Upper lobe of left lung (tissue), 6 donors: ENCODE results near the gene YIPF3. TPM values are rescaled to one million over a fixed set of nuclear protein-coding genes. Genes with fewer than 3 reads are reported as not detected.

ENCODE experiments used
- ATAC-seq, 2 donors: fragments of 200-7000 bp; cut with Tn5 transposase; one replicate each; pipeline ENCODE4 v1.9.1; 2022; ENCODE audit warnings: mild to moderate bottlenecking in 2 of 2, moderate library complexity in 2 of 2; ENCODE audit not compliant: low FRiP score in 2 of 2
- DNase-seq, 2 donors: peaks; one replicate each; pipeline ENCODE4 v3.0.0-alpha.2; 2019 to 2020
- H3K27ac ChIP-seq, 4 donors: fragments of 200-600 bp; sonication (generic); one replicate each; pipeline ENCODE4 v1.5.1; 2016 to 2019
- H3K27me3 ChIP-seq, 4 donors: fragments of 200-600 bp; sonication (generic); one replicate each; pipeline ENCODE4 v1.5.1; 2017 to 2019
- H3K36me3 ChIP-seq, 4 donors: fragments of 200-600 bp; sonication (generic); one replicate each; pipeline ENCODE4 v1.5.1; 2016 to 2019
- H3K4me1 ChIP-seq, 4 donors: fragments of 200-600 bp; sonication (generic); one replicate each; pipeline ENCODE4 v1.5.1; 2018 to 2019
- H3K4me3 ChIP-seq, 4 donors: fragments of 200-600 bp; sonication (generic); one replicate each; pipeline ENCODE4 v1.5.1; 2017 to 2019; ENCODE audit warnings: mild to moderate bottlenecking in 2 of 4, moderate library complexity in 1 of 4
- H3K9me3 ChIP-seq, 4 donors: fragments of 200-600 bp; sonication (generic); one replicate each; pipeline ENCODE4 v1.5.1; 2018 to 2019
- EP300 ChIP-seq, 4 donors: sonication (generic); formaldehyde crosslinking; IDR thresholded peaks; one replicate each; pipeline ENCODE4 v1.5.1; 2017; ENCODE audit warnings: antibody characterized with exemption in 4 of 4, control low read depth in 2 of 4
- POLR2A ChIP-seq, 4 donors: fragments of 450-650 bp; IDR thresholded peaks; one replicate each; pipeline ENCODE4 v1.5.1; 2016 to 2017; ENCODE audit warnings: antibody characterized with exemption in 4 of 4, mild to moderate bottlenecking in 2 of 4
- POLR2AphosphoS5 ChIP-seq, 2 donors: sonication (generic); formaldehyde crosslinking; IDR thresholded peaks; one replicate each; pipeline ENCODE4 v1.5.1; 2017; ENCODE audit warnings: antibody characterized with exemption in 2 of 2
- whole genome bisulfite sequencing, 2 donors: methylation state at CpG; one replicate each; pipeline ENCODE4 v1.1.5; 2017 to 2018; 5-methylcytosine and 5-hydroxymethylcytosine counted together
- total RNA-seq, 6 donors: library from RNA; depleted of rRNA in 4 of 6; stranded (reverse); fragments of >200 nt in 4 of 6; gene quantifications; one replicate each; pipeline versions ENCODE4 v1.1.0 to v1.2.1, GENCODE V29; 2016 to 2021
- TF ChIP-seq, protein P1 (sequence below), 6 experiments: fragments of 450-650 bp in 4 of 6; fragments of 200-600 bp in 2 of 6; sonication (generic) in 2 of 6; IDR thresholded peaks; one replicate each; pipeline ENCODE4 v1.5.1; 2016 to 2019; ENCODE audit warnings: antibody characterized with exemption in 6 of 6
- donor health status: DM: no; HTN: no; CAD: no; lungs with moderate emphysema.
- donor health status: DM: no; HTN: yes; CAD: no; lungs with severe emphysema.

Gene YIPF3
- total RNA-seq, 6 donors from 2014 or later: 103 to 170 (median 125) TPM

GRCh38 chr6:43495409-43495941 lies 21.3 kb downstream of the YIPF3 start:
- H3K27ac ChIP-seq: peak overlapping the region in 2 of 4 donors; percentile 6 to 56
- ATAC-seq (no peak), DNase-seq (no peak)
- no peaks in the 10 kb centered on the region for H3K9me3 ChIP-seq
- TF ChIP-seq EP300 (IDR thresholded peaks at IDR 0.05): no peak
- TF ChIP-seq, protein P1, sequence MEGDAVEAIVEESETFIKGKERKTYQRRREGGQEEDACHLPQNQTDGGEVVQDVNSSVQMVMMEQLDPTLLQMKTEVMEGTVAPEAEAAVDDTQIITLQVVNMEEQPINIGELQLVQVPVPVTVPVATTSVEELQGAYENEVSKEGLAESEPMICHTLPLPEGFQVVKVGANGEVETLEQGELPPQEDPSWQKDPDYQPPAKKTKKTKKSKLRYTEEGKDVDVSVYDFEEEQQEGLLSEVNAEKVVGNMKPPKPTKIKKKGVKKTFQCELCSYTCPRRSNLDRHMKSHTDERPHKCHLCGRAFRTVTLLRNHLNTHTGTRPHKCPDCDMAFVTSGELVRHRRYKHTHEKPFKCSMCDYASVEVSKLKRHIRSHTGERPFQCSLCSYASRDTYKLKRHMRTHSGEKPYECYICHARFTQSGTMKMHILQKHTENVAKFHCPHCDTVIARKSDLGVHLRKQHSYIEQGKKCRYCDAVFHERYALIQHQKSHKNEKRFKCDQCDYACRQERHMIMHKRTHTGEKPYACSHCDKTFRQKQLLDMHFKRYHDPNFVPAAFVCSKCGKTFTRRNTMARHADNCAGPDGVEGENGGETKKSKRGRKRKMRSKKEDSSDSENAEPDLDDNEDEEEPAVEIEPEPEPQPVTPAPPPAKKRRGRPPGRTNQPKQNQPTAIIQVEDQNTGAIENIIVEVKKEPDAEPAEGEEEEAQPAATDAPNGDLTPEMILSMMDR (IDR thresholded peaks at IDR 0.05): peak in 5 of 6 experiments; percentile 17 to 39 (median 31)
- 63 to 76% methylated on average over 3 to 4 of the region's 4 CpGs for WGBS, 2 donors
- no peaks in the 10 kb centered on the region for H3K27me3 ChIP-seq
- H3K4me3 ChIP-seq: no peak overlapping the region
- peaks cover 46 to 56% (median 51%) of the 10 kb centered on the region in 4 donors for H3K4me1 ChIP-seq
- H3K36me3 ChIP-seq: peaks cover 11 to 33% (median 22%) of the 10 kb centered on the region in 4 donors

DNA sequence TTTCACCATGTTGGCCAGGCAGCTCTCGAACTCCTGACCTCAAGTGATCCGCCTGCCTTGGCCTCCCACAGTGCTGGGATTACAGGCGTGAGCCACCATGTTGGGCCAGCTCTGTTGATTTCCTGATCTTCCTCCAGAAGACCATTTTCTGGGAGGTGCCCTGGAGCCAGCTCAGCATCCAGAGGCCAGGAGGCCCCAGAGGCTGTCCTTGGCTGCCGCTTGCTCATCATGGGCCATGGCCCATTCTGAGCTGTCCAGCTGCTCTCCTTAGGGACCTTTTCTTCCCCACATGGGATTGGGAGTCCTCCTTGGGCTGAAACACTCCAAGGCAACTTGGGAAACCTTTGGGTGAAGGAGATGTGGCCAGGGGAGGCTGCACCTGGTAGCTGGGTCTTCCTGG lies 22.0 kb downstream of the YIPF3 start:
- no peak for TF ChIP-seq POLR2A (IDR thresholded peaks at IDR 0.05)
- TF ChIP-seq, protein P1 (IDR thresholded peaks at IDR 0.05): no peak
- TF ChIP-seq POLR2AphosphoS5 (IDR thresholded peaks at IDR 0.05): no peak
- TF ChIP-seq EP300 (IDR thresholded peaks at IDR 0.05): no peak
- peak overlapping the region in 1 of 4 donors; percentile 56 for H3K27ac ChIP-seq
- 98 to 100% methylated on average over 4 of the region's 4 CpGs for WGBS, 2 donors

GRCh38 chr6:43494321-43494720 lies 22.4 kb downstream of the YIPF3 start:
- ATAC-seq (no peak), DNase-seq (no peak)
- no peak for TF ChIP-seq POLR2AphosphoS5 (IDR thresholded peaks at IDR 0.05)
- no peak for TF ChIP-seq EP300 (IDR thresholded peaks at IDR 0.05)
- TF ChIP-seq, protein P1 (IDR thresholded peaks at IDR 0.05): no peak
- TF ChIP-seq POLR2A (IDR thresholded peaks at IDR 0.05): no peak
- 89% methylated on average over 6 of the region's 6 CpGs for WGBS, 2 donors
- H3K4me1 ChIP-seq: peaks cover 45 to 48% (median 46%) of the 10 kb centered on the region in 4 donors
- H3K9me3 ChIP-seq: no peaks in the 10 kb centered on the region
- H3K27ac ChIP-seq: no peak overlapping the region
- H3K27me3 ChIP-seq: no peaks in the 10 kb centered on the region
- H3K36me3 ChIP-seq: peaks cover 5 to 23% (median 15%) of the 10 kb centered on the region in 4 donors
- H3K4me3 ChIP-seq: no peak overlapping the region

More for the DNA sequence above, 22.0 kb downstream of the YIPF3 start:
- Histone ChIP-seq H3K4me3 (no peak overlapping the region), H3K36me3 (peaks cover 9 to 26% (median 17%) of the 10 kb centered on the region in 4 donors), H3K27me3 (no peaks in the 10 kb centered on the region), H3K4me1 (peaks cover 46 to 50% (median 48%) of the 10 kb centered on the region in 4 donors), H3K9me3 (no peaks in the 10 kb centered on the region)
- ATAC-seq (no peak), DNase-seq (no peak)

DNA sequence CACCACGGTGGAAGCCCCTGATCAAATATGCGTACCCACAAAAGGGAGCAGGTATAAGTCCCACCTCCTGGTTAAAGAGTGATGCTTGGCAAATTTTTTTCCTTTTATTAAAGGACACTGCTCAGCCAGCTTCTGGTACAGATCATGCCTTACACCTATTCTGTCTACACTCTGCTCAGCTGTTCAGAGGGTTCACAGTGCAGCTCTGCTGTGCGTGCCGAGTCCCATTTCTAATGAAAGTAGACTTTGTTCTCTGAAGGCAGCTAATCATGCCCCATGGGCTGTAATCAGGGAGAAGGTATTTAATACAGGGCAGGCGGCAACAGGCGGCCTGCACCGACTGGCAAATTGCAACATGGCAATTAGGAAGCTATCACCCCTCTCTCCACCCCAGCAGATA lies 22.9 kb downstream of the YIPF3 start:
- no peak overlapping the region for H3K27ac ChIP-seq
- DNase-seq: no peak
- 91 to 96% methylated on average over 7 of the region's 7 CpGs for WGBS, 2 donors

More for the DNA sequence above, 22.9 kb downstream of the YIPF3 start:
- Histone ChIP-seq H3K27me3 (no peaks in the 10 kb centered on the region), H3K36me3 (peaks cover 3 to 18% (median 10%) of the 10 kb centered on the region in 4 donors), H3K9me3 (no peaks in the 10 kb centered on the region), H3K4me1 (peaks cover 40 to 44% (median 42%) of the 10 kb centered on the region in 4 donors), H3K4me3 (no peak overlapping the region)
- no peak for TF ChIP-seq POLR2AphosphoS5 (IDR thresholded peaks at IDR 0.05)
- no peak for TF ChIP-seq POLR2A (IDR thresholded peaks at IDR 0.05)
- TF ChIP-seq EP300 (IDR thresholded peaks at IDR 0.05): no peak
- TF ChIP-seq, protein P1 (IDR thresholded peaks at IDR 0.05): no peak
- ATAC-seq: no peak
